ENCODE data around the gene MT1A.

The MT1A gene

DNA sequence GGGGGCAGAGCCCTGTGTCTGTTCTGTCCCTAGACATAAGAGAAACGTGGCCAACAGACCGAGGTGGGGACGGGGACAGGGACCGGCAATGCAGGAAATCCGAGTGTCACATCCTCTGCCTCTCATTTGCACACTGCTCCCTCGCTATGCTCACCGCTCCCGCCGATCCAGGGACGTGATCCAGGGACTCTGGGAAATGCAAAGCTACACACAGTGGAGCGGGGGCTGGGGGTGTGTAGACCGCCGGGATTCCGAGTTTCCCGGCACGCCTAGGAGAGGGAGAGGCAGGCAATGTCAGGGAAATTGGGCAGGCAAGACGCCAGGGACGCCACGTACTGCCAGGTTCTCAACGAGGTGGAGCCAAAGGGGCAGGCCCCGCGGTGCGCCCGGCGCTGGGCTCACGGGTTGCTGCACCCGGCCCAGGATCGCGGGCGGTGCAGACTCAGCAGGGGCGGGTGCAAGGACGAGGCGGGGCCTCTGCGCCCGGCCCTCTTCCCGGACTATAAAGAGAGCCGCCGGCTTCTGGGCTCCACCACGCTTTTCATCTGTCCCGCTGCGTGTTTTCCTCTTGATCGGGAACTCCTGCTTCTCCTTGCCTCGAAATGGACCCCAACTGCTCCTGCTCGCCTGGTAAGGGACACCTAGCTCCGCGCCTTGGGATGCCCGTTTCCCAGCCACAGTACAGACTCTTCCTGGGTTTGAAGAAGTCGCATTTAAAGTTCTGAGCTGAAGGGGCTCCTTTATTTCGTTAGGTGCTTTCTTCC, 43.7 kb downstream of the MT1A start, which contains the start of gene MT1X:
Gene MT1X (plus strand): TSS at position 532 of the 764 bp plus-strand sequence. CDS start 71 bp downstream, at position 603.
- no peak for FAIRE-seq

DNA sequence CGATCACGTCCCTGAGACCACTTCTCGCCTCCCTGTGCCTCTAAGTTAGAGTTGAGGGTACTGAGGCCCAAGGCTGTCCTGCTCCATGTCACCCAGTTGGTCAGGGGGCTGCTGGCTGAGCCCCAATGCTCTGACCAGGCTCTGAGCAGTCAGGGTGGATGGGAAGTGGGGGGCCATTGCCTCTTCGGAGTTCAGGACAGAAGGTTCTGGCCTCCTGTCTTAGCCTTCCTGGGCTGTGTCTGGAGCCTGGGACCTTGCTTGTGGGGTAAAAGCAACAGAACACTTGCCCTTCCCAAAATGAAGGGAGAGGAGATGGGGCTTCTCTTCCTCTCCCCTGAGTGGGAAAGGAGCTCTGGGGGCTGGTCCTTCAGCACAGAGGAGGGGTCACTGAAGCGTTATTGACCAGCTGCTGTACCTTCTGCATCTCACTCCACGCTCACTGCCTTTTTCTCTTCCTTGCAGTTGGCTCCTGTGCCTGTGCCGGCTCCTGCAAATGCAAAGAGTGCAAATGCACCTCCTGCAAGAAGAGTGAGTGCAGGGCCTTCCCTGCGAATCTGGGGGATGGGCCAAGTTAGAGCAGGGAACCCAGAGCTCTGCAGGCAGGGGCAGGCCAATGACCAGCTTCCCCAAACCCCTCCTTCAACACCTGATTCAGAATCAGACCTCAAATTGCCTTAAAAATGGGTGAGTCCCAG, 44.4 kb downstream of the MT1A start:
- FAIRE-seq = no peak

DNA sequence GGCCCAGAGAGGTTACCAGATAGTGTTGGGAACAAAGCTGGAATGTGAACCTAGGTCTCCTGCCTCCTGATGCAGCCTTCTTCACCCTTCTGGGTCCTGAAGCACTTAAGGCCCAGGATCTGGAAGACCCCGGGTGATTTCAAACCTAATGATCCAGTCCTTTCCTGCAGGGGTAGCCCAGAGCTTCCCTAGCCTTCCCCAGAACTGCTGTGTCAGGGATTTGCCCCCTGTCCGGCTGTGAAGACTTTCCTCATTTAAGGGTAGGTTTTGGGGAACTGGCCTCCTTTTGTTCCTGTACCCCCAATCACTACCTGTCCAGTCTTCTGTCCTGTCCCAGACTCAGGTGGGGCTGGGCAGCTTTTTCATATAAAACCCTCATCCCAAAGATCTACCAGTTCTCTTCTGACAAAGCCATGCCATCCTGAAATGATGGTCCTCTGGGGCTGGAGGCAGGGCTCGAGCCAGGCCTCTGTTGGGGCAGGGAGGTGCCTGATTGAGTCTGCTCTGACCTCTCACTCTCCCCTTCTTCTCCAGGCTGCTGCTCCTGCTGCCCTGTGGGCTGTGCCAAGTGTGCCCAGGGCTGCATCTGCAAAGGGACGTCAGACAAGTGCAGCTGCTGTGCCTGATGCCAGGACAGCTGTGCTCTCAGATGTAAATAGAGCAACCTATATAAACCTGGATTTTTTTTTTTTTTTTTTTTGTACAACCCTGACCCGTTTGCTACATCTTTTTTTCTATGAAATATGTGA, 45.1 kb downstream of the MT1A start:
- FAIRE-seq = no peak

DNA sequence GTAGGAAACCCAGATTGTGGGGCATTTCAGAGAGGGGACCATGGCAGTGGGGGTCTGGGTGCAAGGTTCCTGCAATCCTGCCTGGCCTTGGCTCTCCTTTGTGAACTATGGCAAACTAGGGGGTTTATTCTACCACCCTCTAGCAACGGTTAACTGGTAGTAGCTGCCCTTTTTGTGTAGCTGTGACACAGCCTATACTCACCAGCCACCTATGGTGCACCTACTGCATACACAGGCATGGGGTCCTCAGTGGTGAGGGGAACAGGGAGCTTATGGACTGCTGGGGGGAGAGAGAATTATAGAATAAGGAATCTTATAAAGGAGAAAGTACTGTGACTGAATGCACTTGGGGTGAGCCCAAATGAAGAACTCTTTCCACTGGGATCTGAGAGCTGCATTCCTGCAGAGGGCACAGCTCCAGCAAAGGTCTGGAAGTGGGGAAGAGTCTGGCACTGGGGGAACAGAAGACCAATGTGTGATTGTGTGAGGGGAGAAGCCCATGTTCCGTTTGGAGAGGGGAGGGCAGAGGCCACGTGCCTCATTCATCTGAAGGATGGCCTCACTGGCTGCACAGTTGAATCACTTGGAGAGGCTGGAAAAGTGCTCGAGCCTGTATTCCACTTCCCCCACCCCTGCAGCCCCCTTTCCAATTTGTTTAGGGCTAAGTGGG, 45.9 kb downstream of the MT1A start:
- no peak for FAIRE-seq

DNA sequence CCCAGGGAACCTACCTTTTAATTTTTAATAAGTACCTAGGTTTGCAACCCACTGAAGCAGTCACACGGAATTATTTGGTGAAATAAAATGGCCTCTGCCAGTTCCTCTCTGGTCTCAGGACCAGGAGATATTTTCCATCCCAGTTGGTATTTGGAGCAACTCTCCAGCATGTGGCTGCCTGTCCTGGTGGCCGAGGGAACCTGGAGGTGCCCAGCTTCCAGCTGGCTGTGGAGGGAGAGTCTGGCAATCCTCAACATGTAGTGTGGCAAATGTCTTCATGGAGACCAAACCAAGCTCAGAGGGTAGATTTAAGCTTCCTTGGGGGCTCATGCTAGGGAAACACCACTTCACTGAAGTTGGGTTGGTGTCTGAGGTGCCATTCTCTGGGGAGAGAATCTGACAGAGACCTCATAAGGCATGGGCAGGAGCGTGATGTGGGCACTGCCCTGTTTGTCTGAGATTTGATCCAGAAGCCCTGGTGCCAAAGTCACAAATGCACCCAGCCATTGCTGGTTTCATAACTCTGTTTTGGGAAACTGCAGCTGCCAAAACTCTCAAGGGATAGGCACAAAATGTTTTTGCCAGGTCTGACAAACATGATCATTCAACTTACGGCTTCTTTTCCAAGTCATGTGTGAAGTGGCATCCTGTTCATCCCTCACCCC, 46.6 kb downstream of the MT1A start:
- FAIRE-seq = no peak

DNA sequence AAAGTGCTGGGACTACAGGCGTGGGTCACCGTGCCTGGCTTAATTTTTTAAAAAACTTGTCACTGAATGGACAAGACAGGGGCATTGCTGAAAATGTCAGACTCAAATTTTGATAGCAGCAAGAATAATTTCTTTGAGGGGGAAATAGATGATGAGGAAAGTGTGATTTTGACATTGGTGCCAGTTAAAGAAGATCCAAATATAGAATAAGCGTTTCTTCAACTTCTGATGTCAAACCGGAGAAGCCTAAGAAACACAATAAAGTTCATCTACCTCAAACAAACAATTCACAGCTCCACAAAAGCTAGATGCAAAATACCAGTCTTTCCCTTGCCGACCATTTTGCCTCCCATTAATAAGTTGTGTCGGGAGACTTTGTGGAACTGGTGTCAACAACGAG, 48.3 kb downstream of the MT1A start:
- no peak for FAIRE-seq

DNA sequence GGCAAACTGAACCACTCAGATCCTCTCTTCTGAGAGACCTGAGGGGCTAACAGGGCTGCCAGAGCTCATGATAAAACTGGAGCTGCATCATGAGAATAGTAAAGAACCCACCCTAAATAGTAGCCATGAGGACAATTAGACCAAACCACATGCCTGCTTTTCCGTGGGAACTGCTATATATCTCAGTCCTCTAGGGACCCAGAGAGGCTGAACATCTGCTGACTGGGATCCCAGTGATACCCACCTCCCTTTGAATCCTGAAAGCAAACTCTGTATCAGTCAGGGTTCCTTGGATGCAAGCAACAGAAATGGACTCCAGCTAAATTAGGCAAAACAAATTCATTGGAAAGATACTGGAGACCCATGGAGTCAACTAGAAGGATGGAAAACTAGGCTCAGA, 50.3 kb downstream of the MT1A start:
- FAIRE-seq = no peak

DNA sequence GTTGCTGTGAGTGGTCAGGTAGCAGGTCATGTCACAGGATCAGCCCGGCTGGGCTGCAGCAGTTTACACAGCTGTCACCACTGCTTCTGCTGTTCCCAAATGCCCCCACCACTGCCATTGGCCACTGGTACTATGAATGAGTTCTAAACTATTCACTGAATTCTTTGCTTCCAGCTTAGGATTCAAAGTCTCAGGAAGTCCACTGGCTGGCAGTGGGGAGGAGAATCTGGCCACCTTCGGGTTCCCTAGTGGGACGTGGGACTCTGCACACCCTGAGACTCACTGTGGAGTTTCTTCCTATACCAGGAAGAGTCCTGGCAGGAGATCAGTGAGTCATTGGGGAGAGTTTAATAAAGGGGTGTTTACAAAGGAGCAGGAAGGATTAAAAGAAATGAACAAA, 50.7 kb downstream of the MT1A start:
- no peak for FAIRE-seq
